B cell (primary cell): ENCODE measurements around the gene MYL6B. TPM values are rescaled to one million over a fixed set of nuclear protein-coding genes. Genes with fewer than 3 reads are reported as not detected.

Experiments used
- ATAC-seq: fragments of 200-7000 bp; cut with Tn5 transposase; one replicate; pipeline ENCODE4 v1.10.0; 2021; ENCODE audit warnings: low read depth, mild to moderate bottlenecking, moderate number of reproducible peaks, moderate library complexity
- CTCF ChIA-PET: fragments of 350-600 bp; sonication (Branson Sonifier 250); formaldehyde crosslinking; loops from one replicate; lab custom pipeline; 2021; ENCODE audit warnings: antibody characterized with exemption, inconsistent platforms; lab: Charles Lee
- POLR2A ChIA-PET: fragments of 350-600 bp; sonication (Branson Sonifier 250); formaldehyde crosslinking; loops from one replicate; lab custom pipeline; 2021; ENCODE audit warnings: antibody characterized with exemption; lab: Charles Lee
- DNase-seq: peaks from one replicate; pipeline ENCODE4 v3.0.0; 2013
- H2AFZ ChIP-seq: 2 replicates; pipeline ENCODE4 v1.6.1; 2012; ENCODE audit warnings: mild to moderate bottlenecking, low read depth, low read length; ENCODE audit not compliant: insufficient read depth, poor library complexity, severe bottlenecking
- H3K27ac ChIP-seq, 2 donors: 1 replicate in 1 of 2; 2 replicates in 1 of 2; pipeline ENCODE4 v1.5.1; 2012 to 2013; ENCODE audit warnings: low read length in 2 of 2, mild to moderate bottlenecking in 2 of 2, moderate library complexity in 1 of 2
- H3K27me3 ChIP-seq, 4 experiments: fragments of 200-600 bp in 1 of 4; sonication (generic) in 1 of 4; replicated peaks in 1 of 4; 1 replicate in 2 of 4; 2 replicates in 2 of 4; pipeline versions ENCODE4 v1.6.1 to v1.7.0; 2013 to 2016; ENCODE audit warnings: low read length in 3 of 4, mild to moderate bottlenecking in 2 of 4, mixed read lengths in 1 of 4, moderate library complexity in 1 of 4; ENCODE audit not compliant: insufficient read depth in 4 of 4, control insufficient read depth in 3 of 4; ENCODE audit errors: control extremely low read depth in 1 of 4
- H3K36me3 ChIP-seq, 2 experiments: replicated peaks in 1 of 2; 1 replicate in 1 of 2; 2 replicates in 1 of 2; pipeline versions ENCODE4 v1.6.1 to v1.7.1; 2013; ENCODE audit warnings: low read length in 1 of 2; ENCODE audit not compliant: insufficient read depth in 2 of 2, control insufficient read depth in 1 of 2; ENCODE audit errors: control extremely low read depth in 1 of 2, extremely low read depth in 1 of 2
- H3K4me1 ChIP-seq, 2 donors: fragments of 200-600 bp in 1 of 2; sonication (generic) in 1 of 2; 1 replicate in 1 of 2; 2 replicates in 1 of 2; pipeline versions ENCODE4 v1.5.1 to v1.6.1; 2013 to 2017; ENCODE audit warnings: low read length in 2 of 2; ENCODE audit not compliant: control insufficient read depth in 2 of 2, insufficient read depth in 2 of 2
- H3K4me2 ChIP-seq: replicated peaks from 2 replicates; pipeline ENCODE3; 2012; ENCODE audit warnings: mild to moderate bottlenecking, low read depth, low read length; ENCODE audit not compliant: poor library complexity, severe bottlenecking
- H3K4me3 ChIP-seq, 5 experiments: fragments of 200-600 bp in 1 of 5; sonication (generic) in 1 of 5; 1 replicate in 3 of 5; 2 replicates in 2 of 5; pipeline versions ENCODE4 v1.5.1 to v1.7.0; 2011 to 2016; ENCODE audit warnings: low read length in 4 of 5, mild to moderate bottlenecking in 4 of 5, low read depth in 2 of 5, control low read depth in 1 of 5, moderate library complexity in 1 of 5; ENCODE audit not compliant: insufficient read depth in 1 of 5; ENCODE audit errors: control extremely low read depth in 1 of 5, extremely low read depth in 1 of 5
- H3K79me2 ChIP-seq: fragments of 200-600 bp; sonication (generic); one replicate; pipeline ENCODE4 v1.6.0; 2016; ENCODE audit warnings: low read length; ENCODE audit not compliant: control insufficient read depth, insufficient read depth
- H3K9ac ChIP-seq: fragments of 200-600 bp; sonication (generic); 2 replicates; pipeline ENCODE4 v1.6.1; 2017; ENCODE audit warnings: mild to moderate bottlenecking, low read length, moderate library complexity
- H3K9me3 ChIP-seq, 3 donors: one replicate each; pipeline versions ENCODE4 v1.6.1 to v1.7.1; 2013; ENCODE audit warnings: low read length in 2 of 3; ENCODE audit not compliant: control insufficient read depth in 2 of 3, insufficient read depth in 1 of 3; ENCODE audit errors: control extremely low read depth in 1 of 3
- H4K20me1 ChIP-seq: 2 replicates; pipeline ENCODE4 v1.6.0; 2012; ENCODE audit warnings: mild to moderate bottlenecking, low read length; ENCODE audit not compliant: insufficient read depth, control insufficient read depth, poor library complexity, severe bottlenecking
- H3K27ac Mint-ChIP-seq: one replicate; pipeline ENCODE4 v1.8.0; 2021; ENCODE audit warnings: mixed read lengths
- H3K27me3 Mint-ChIP-seq: one replicate; pipeline ENCODE4 v1.8.0; 2021; ENCODE audit warnings: mixed read lengths
- H3K4me1 Mint-ChIP-seq: one replicate; pipeline ENCODE4 v1.8.0; 2021; ENCODE audit warnings: mixed read lengths
- H3K4me3 Mint-ChIP-seq: one replicate; pipeline ENCODE4 v1.8.0; 2021; ENCODE audit warnings: mixed read lengths
- H3K9me3 Mint-ChIP-seq: one replicate; pipeline ENCODE4 v1.8.0; 2022; ENCODE audit warnings: mixed read lengths; ENCODE audit not compliant: insufficient read depth
- CTCF ChIP-seq: fragments of 200-600 bp; IDR thresholded peaks from one replicate; pipeline ENCODE4 v1.8.0; 2022; ENCODE audit warnings: antibody characterized with exemption, mild to moderate bottlenecking
- EZH2 ChIP-seq: IDR thresholded peaks from 2 replicates; pipeline ENCODE4 v1.6.1; 2012; ENCODE audit warnings: borderline replicate concordance, low read depth, mild to moderate bottlenecking, moderate library complexity, low read length; ENCODE audit not compliant: insufficient read depth, poor library complexity, severe bottlenecking
- WGBS: methylation state at CpG from one replicate; pipeline ENCODE4 v1.1.5; 2013; ENCODE audit warnings: missing lambda C conversion rate; ENCODE audit not compliant: insufficient coverage; 5-methylcytosine and 5-hydroxymethylcytosine counted together
- intact Hi-C: fragments of 100-400 bp; cut with micrococcal nuclease; formaldehyde crosslinking; loops from one replicate; pipeline ENCODE4 v1.10.0; 2022
- polyA plus RNA-seq: library from polyadenylated mRNA; depleted of rRNA; stranded (reverse); fragments of >200 nt; gene quantifications from 2 replicates; pipeline ENCODE4 v1.2.3, GENCODE V29; 2012
- total RNA-seq, 2 donors: library from RNA; stranded (reverse); fragments of 120-200 nt in 1 of 2; gene quantifications; 1 replicate in 1 of 2; 2 replicates in 1 of 2; pipeline versions ENCODE4 v1.2.3 to v1.2.4, GENCODE V29; 2013 to 2022

The MYL6B gene
- total and polyA plus RNA-seq, 2 donors (not counting 1 experiment from before 2014, with no cell fraction given), result 25.7 to 27.8 TPM

- WGBS, result 100% methylated on average over 5 of the region's 7 CpGs
- CTCF ChIA-PET, result no interaction called here
- Histone ChIP-seq H3K4me3 (no peak overlapping the region), H3K27ac (no peak overlapping the region), H3K36me3 (peaks cover 3 to 72% of the 10 kb centered on the region in 2 experiments), H3K9ac (no peak overlapping the region), H3K27me3 (no peaks in the 10 kb centered on the region), H3K4me1 (no peaks in the 10 kb centered on the region), H2AFZ (no peak overlapping the region), H3K4me2 (no peak overlapping the region), H3K79me2 (no peaks in the 10 kb centered on the region), H3K9me3 (no peaks in the 10 kb centered on the region), H4K20me1 (no peaks in the 10 kb centered on the region)
- intact Hi-C loops, result no loop called here
- H3K4me3 Mint-ChIP-seq, result no peak overlapping the region
- H3K9me3 Mint-ChIP-seq, result no peaks in the 10 kb centered on the region
- POLR2A ChIA-PET, result no interaction called here
- no peaks in the 10 kb centered on the region for H3K27me3 Mint-ChIP-seq
- no peak for ATAC-seq
- TF ChIP-seq CTCF (no peak), EZH2 (no peak)
- H3K27ac Mint-ChIP-seq, result no peak overlapping the region
- no peak for DNase-seq
- no peaks in the 10 kb centered on the region for H3K4me1 Mint-ChIP-seq
Measured at GRCh38 chr12:56172839-56173238, 20.5 kb downstream of the MYL6B start.

- no peaks in the 10 kb centered on the region for H3K4me1 Mint-ChIP-seq
- ChIA-PET CTCF (interaction anchor here (1.9 kb wide), 1 partner anchor 10 kb away, joined by 5 read pairs; no protein-coding TSS in a partner anchor), POLR2A (no interaction called here)
- Histone ChIP-seq H3K4me2 (no peak overlapping the region), H4K20me1 (no peaks in the 10 kb centered on the region), H3K9ac (no peak overlapping the region), H3K4me1 (no peaks in the 10 kb centered on the region), H3K27me3 (no peaks in the 10 kb centered on the region), H2AFZ (no peak overlapping the region), H3K79me2 (no peaks in the 10 kb centered on the region), H3K27ac (no peak overlapping the region), H3K36me3 (peaks cover 20 to 63% of the 10 kb centered on the region in 2 experiments), H3K9me3 (no peaks in the 10 kb centered on the region), H3K4me3 (no peak overlapping the region)
- no peaks in the 10 kb centered on the region for H3K9me3 Mint-ChIP-seq
- H3K27ac Mint-ChIP-seq, result no peak overlapping the region
- no peak for ATAC-seq
- TF ChIP-seq EZH2, result no peak
- TF ChIP-seq CTCF, result no peak
- no peaks in the 10 kb centered on the region for H3K27me3 Mint-ChIP-seq
- no peak for DNase-seq
- intact Hi-C loops, result no loop called here
- H3K4me3 Mint-ChIP-seq, result no peak overlapping the region
- WGBS, result 100% methylated on average over 2 of the region's 3 CpGs
Measured at GRCh38 chr12:56178347-56178746, 26.0 kb downstream of the MYL6B start.
